Cardiac fibroblast (primary cell): Measurements from ENCODE around the gene H2BK1.
A peak's percentile ranks its signal among the peaks of the same experiment; 100 is the strongest.

Experiments
- DNase-seq, 2 donors: peaks; one replicate each; pipeline versions ENCODE4 v3.0.0 to v3.0.0-alpha.2; 2010; ENCODE audit warnings: low read depth in 2 of 2
- H3K4me3 ChIP-seq, 2 donors: replicated peaks in 1 of 2; 1 replicate in 1 of 2; 2 replicates in 1 of 2; pipeline ENCODE4 v1.5.1; 2011; ENCODE audit warnings: low read depth in 2 of 2, low read length in 2 of 2, mild to moderate bottlenecking in 2 of 2, moderate library complexity in 1 of 2
- TF ChIP-seq, protein P1 (sequence below): IDR thresholded peaks from one replicate; pipeline ENCODE4 v1.5.1; 2011; ENCODE audit warnings: low read depth, mild to moderate bottlenecking, low read length, inconsistent platforms

Gene H2BK1

GRCh38 chr7:151178236-151178635, 32.1 kb downstream of the H2BK1 start:
- TF ChIP-seq, protein P1, sequence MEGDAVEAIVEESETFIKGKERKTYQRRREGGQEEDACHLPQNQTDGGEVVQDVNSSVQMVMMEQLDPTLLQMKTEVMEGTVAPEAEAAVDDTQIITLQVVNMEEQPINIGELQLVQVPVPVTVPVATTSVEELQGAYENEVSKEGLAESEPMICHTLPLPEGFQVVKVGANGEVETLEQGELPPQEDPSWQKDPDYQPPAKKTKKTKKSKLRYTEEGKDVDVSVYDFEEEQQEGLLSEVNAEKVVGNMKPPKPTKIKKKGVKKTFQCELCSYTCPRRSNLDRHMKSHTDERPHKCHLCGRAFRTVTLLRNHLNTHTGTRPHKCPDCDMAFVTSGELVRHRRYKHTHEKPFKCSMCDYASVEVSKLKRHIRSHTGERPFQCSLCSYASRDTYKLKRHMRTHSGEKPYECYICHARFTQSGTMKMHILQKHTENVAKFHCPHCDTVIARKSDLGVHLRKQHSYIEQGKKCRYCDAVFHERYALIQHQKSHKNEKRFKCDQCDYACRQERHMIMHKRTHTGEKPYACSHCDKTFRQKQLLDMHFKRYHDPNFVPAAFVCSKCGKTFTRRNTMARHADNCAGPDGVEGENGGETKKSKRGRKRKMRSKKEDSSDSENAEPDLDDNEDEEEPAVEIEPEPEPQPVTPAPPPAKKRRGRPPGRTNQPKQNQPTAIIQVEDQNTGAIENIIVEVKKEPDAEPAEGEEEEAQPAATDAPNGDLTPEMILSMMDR = no peak
- DNase-seq = no peak
- no peak overlapping the region for H3K4me3 ChIP-seq

DNA sequence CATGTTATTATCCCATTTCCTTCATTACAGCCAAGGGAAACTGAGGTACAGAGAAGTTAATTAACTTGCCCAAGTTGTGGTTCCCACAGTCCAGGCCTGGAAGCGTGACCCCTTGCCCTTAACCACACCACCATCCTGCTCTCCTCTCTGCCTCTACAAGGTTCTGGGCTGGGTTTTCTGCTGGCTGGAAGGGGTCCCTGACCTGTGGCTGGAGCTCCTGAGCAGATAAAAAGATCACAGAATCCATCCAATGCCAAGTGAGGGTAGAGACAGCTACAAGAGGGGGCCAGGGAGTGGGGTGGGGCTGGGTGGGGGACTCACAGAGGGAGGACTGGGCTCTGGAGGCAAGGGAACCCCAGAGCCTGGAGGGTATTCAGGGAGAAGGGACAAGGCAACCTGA, 33.0 kb downstream of the H2BK1 start:
- TF ChIP-seq, protein P1 = no peak
- DNase-seq = no peak
- no peak overlapping the region for H3K4me3 ChIP-seq

- no peak overlapping the region for H3K4me3 ChIP-seq
- TF ChIP-seq, protein P1 = no peak
- DNase-seq = no peak
Observed at GRCh38 chr7:151176401-151176800, 33.9 kb downstream of the H2BK1 start.

DNA sequence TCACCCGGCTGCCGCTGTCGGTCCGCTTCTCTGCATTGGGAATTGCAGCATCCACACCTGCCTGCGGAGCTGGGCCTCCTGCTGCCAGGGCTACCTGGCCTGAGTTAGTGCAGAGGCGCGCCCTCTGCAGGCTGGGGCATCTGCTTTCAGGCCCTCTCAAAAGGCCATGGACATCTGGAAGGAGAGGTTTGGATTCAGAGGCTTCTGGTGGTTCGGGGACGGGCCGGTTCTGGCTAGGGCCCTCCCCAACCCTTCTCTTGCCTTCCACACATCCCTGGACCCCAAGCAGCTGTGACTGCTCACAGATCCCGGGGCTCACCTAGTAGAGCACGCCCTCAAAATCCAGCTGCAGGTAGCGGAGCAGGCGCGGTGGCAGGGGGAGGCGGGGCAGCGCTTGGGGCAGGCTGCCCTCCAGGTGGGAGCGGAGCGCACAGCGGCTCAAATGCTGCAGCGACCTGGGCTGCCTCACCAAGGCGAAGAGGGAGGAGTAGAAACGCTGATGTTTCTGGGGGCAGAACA, 34.4 kb downstream of the H2BK1 start:
- TF ChIP-seq, protein P1 = no peak
- H3K4me3 ChIP-seq = no peak overlapping the region
- no peak for DNase-seq

DNA sequence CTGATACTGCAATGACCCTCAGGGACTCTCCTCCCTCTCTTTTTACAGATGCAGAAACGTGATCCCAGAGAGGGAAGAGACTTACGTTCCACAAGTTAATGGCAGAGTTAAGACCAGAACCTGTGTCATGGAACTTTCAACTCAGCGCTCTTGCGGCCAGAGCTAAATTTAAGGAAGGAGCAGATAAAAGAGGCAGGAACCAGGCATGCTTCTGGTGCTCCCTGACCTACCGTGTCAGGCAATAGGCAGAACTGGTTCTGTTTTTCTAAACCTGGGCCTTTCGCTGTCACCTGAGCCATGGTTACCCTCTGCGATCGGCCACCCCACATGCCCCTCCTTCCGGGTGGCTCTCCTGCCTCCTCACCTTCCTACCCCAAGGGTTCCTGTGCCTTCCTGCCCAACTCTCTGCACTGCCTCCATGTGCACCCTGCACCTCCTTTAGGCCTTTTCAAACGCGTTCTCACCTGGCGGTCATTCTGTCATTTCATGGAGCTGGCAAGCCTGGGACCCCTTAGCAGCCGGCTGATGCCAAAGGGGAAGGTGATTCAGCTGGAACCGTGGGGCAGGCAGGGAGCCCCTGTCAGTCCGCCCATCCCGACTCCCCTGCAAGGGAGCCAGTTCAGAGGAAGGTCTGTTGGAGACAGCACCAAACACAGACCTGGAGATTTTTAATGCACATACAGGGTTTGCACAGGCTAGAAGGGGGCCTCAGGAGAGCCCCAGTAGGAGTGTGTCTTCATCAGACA, 35.1 kb downstream of the H2BK1 start:
- TF ChIP-seq, protein P1 = no peak

GRCh38 chr7:151174246-151175046, 35.8 kb downstream of the H2BK1 start:
- TF ChIP-seq, protein P1 = no peak
- H3K4me3 ChIP-seq = no peak overlapping the region
- DNase-seq = peak; percentile 31 to 41

More for the DNA sequence above, 35.1 kb downstream of the H2BK1 start:
- DNase-seq = no peak
- H3K4me3 ChIP-seq = no peak overlapping the region
